HG03108 (cell line): ENCODE results near the gene RPN2.

Experiments
- ATAC-seq: cut with Tn5 transposase; IDR thresholded peaks from one replicate; pipeline ENCODE4 v1.9.1; 2021; ENCODE audit warnings: moderate library complexity; ENCODE audit not compliant: unreplicated experiment

RPN2 gene

DNA sequence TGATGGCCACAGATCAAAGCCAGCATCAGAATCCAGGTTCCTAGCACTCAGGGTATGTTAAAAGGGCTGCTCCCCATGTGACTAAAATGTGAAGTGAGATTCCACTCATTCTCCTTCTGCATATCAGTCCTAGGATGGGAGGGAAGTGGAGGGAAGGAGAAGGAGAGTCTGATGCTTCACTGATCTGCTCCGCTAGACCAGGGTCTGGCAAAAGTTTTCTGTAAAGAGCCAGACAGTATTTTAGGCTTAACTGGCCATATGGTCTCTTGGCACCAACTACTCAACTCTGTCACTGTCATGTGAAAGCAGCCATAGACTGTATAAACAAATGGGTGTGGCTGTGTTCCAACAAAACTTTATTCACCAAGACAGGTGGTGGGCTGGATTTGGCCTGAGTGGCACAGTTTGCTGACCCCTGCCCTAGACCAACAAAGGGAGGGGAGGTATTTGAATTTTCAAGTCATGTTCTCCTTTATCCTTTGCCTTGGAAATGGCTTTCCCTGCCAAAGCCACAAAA is 59.9 kb downstream of the RPN2 start:
- no peak for ATAC-seq

- no peak for ATAC-seq
Measured at GRCh38 chr20:37240337-37241067, 61.4 kb downstream of the RPN2 start.

GRCh38 chr20:37242503-37242902 is 63.4 kb downstream of the RPN2 start:
- no peak for ATAC-seq

- no peak for ATAC-seq
Measured at GRCh38 chr20:37243076-37243936, 64.2 kb downstream of the RPN2 start.

DNA sequence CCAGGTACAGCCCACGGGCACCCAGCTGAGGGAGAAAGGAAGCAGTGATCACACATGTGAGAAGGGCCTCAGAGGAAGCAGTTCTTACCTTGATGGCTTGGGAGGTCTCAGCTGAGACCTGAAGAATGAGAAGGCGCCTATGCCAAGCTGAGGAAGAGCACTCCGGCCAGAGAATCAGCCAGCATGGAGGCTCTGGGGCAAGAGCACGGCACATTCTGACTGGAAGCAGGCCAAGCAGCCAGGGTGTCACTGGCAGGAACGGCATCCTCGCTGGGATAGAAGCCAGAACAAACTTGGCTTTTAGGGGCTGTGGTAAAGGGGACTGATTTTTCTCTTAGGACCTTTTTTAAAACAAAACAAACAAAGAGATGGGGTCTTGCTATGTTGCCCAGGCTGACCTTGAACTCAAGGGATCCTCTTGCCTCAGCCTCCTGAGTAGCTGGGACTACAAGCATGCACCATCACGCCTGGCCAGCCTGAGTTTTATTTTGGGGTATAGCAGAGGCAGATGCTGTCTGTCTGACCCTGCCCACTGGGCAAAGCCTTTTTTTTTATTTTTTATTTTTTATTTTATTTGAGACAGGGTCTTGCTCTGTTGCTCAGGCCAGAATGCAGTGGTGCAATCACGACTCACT is 64.9 kb downstream of the RPN2 start:
- no peak for ATAC-seq

DNA sequence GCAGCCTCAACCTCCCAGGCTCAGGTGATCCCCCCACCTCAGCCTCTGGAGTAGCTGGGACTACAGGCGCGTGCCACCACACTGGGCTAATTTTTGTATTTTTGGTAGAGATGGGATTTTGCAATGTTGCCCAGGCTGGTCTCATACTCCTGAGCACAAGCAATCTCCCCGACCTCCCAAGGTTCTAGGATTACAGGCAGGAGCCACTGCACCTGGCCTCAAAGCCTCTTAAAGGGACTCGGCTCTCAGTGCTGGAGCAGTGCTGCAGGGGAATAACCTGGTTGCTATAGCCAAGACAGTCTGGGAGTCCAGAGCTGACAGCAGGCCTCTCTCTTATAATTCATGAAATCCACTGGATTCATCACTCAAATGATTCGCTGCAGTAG is 65.4 kb downstream of the RPN2 start:
- no peak for ATAC-seq

GRCh38 chr20:37245216-37246150 is 66.4 kb downstream of the RPN2 start:
- no peak for ATAC-seq

DNA sequence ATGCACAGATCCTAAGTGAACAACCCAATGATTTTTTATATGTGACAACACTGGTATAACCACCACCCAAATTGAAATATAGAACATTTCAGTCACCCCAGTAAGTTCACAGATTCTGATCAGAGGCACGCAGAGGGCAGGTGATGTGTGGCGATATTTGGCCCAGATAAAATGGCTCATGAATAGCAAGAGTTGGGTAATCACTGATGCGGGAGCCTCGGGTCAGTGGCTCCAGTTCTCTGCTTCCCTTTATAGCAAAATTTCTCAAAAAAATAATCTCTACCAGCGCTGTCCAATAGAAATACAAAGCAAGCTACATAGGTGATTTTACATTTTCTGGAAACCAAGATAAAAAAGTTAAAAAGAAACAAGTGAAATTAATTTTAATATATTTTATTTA is 67.6 kb downstream of the RPN2 start:
- ATAC-seq: no peak

GRCh38 chr20:37247547-37247946 is 68.4 kb downstream of the RPN2 start:
- no peak for ATAC-seq

DNA sequence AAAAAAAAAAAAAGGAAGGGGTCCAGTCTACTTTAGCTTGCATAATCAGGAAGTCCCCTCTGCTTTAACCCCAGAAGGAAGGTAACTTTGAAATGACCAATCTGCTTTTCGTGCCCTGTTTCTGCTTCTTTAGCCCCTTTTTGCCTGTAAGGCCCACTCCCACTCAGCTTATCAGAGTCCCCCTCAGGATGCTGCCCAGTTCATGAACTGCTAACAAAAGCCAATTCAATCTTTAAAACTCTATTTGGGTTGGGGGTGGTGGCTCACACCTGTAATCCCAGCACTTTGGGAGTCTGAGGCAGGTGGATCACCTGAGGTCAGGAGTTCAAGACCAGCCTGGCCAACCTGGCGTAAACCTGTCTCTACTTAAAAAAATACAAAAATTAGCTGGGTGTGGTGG is 70.2 kb downstream of the RPN2 start:
- no peak for ATAC-seq

- no peak for ATAC-seq
Measured at GRCh38 chr20:37251825-37252477, 72.8 kb downstream of the RPN2 start.

- no peak for ATAC-seq
Measured at GRCh38 chr20:37253087-37253486, 74.0 kb downstream of the RPN2 start.

GRCh38 chr20:37254114-37254878 is 75.2 kb downstream of the RPN2 start:
- ATAC-seq: no peak

GRCh38 chr20:37256286-37256685 is 77.2 kb downstream of the RPN2 start:
- ATAC-seq: no peak

DNA sequence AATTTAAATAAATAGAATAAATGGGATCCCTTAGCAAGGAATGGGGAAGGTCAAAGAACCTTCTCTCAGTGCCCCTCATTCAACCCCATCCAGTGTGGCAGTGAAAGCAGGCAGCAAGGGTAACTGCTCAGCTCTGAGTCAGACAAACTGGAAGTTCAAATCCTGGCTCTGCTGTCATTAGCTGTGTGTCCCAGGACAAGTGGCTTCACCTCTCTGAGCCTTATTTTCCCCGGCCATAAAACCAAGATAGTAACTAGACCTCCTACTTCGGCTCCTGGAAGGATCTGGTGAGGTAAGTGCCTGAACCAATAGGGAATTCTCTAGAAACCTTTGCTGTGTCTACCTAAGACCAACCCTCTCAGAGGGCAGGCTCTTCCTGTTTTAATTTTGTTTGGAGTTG is 78.4 kb downstream of the RPN2 start:
- ATAC-seq: no peak

GRCh38 chr20:37257988-37258387 is 78.9 kb downstream of the RPN2 start:
- ATAC-seq: no peak

DNA sequence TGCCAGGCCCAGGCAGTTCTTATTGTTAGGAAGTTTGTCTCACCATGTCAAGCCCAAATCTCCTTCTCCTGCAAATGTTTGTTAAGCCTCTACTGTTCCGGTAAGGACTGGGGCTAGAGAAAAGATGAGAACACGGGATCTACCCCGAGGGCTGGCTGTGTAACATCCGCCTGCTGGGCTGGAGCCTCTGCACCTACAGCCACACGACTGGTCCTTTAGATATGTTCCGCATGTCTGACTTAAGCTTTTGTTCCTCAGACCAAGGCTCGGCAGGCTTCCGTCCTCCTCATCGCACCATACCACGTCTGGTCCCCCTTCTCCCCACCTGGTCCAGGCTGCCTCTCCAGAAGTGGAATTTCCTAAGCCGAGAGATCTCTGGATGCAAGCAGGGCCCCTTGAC is 79.9 kb downstream of the RPN2 start:
- ATAC-seq: no peak

DNA sequence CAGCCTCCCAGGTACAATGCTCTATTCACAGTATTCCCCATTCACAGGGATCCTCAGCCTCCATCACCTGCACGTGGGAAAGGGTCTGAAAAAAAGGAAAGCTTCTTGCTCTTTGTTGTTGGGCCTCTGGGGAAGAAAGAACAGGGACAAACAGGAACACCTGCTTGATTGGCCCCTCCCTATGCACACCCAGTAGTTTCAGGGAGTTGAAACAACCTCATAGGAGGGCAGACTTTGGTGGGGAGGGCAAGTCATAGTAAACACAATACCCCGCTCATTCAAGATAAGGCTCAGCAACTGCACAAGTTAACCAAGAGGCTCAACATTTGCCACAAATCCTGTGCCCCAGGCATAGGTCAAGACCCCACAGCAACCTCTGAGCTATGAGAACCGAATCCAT is 80.7 kb downstream of the RPN2 start:
- ATAC-seq: no peak

DNA sequence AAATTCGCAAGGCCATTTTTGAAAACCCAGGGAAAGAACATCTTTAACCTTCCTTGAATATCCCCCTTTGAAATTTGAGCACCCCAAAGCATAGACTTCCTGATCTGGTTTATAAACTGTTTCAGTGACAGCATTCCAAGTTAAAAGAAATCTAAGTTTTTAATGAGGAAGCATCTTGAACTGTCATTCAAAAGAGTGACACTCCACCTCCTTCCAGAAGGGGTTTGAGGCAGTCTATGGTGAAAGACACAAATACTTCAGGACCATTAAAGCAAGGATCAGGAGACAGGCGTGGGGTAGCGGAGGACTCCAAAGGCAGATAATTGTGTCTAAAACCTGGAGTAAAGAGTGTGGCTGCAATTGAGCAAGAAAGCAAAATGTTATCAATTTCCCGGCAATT is 81.8 kb downstream of the RPN2 start:
- ATAC-seq: no peak
